Measurements from ENCODE around the gene HOXA5. TPM values are rescaled to one million over a fixed set of nuclear protein-coding genes. Genes with fewer than 3 reads are reported as not detected.

HOXA5 gene
- total and polyA plus RNA-seq, 2 donors, result 0.24 to 0.43 TPM

DNA sequence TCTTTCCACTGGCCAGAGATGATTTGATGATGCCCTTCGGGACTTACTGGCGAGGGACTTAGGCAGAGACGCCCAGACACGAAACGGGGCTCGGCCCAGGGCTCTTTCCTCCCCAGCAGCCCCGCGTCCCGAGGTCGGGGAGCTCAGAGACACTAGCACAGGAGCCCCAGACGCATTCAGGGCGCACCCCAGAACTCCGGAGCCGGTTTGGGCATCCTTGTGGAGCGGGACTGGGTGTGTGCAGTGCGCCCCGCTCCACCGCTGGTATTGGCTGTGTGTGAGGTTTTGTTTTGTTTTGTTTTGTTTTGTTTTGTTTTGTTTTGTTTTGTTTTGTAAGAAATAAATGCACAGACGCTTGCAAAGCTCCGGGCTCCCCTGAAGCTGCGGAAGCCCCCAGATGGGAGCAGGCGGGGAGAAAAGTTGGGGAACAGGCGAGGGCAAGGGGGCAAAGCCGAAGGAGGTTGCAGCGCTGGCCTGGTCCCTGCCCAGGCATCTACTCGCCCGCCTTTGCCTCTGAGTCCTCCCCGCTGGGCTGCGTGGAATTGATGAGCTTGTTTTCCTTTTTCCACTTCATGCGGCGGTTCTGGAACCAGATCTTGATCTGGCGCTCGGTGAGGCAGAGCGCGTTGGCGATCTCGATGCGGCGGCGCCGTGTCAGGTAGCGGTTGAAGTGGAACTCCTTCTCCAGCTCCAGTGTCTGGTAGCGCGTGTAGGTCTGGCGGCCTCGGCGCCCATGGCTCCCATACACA lies 1.9 kb upstream of the HOXA5 start:
- no peak for DNase-seq (ENCODE audit: low read depth in 6 of 9, low spot score in 9 of 9)
- Histone ChIP-seq H3K27me3 (ENCODE audit: control insufficient read depth in 2 of 2, insufficient read depth in 1 of 2, low read length in 1 of 2) (peaks cover 41 to 97% of the 10 kb centered on the region in 2 donors), H3K36me3 (ENCODE audit: control insufficient read depth in 2 of 2, insufficient read depth in 2 of 2, low read length in 1 of 2) (no peaks in the 10 kb centered on the region), H3K27ac (ENCODE audit: low read depth in 1 of 2, low read length in 1 of 2) (no peak overlapping the region), H3K9me3 (ENCODE audit: control insufficient read depth in 2 of 2, insufficient read depth in 1 of 2, low read length in 1 of 2) (peaks cover 2 to 30% of the 10 kb centered on the region in 2 donors), H3K4me1 (ENCODE audit: control insufficient read depth in 2 of 2, insufficient read depth in 2 of 2, low read length in 2 of 2) (peaks cover 6 to 18% of the 10 kb centered on the region in 2 donors), H3K4me3 (ENCODE audit: low read length in 2 of 2) (no peak overlapping the region)
- 91% methylated on average over 47 of the region's 47 CpGs for WGBS

GRCh38 chr7:27144781-27145164 lies 1.3 kb upstream of the HOXA5 start:
- Histone ChIP-seq H3K27ac (ENCODE audit: low read depth in 1 of 2, low read length in 1 of 2) (no peak overlapping the region), H3K9me3 (ENCODE audit: control insufficient read depth in 2 of 2, insufficient read depth in 1 of 2, low read length in 1 of 2) (peaks cover 2 to 29% of the 10 kb centered on the region in 2 donors), H3K4me3 (ENCODE audit: low read length in 2 of 2) (no peak overlapping the region), H3K4me1 (ENCODE audit: control insufficient read depth in 2 of 2, insufficient read depth in 2 of 2, low read length in 2 of 2) (peaks cover 6 to 15% of the 10 kb centered on the region in 2 donors), H3K27me3 (ENCODE audit: control insufficient read depth in 2 of 2, insufficient read depth in 1 of 2, low read length in 1 of 2) (peaks cover 37 to 96% of the 10 kb centered on the region in 2 donors), H3K36me3 (ENCODE audit: control insufficient read depth in 2 of 2, insufficient read depth in 2 of 2, low read length in 1 of 2) (no peaks in the 10 kb centered on the region)
- DNase-seq (ENCODE audit: low read depth in 6 of 9, low spot score in 9 of 9), result no peak
- WGBS, result 86% methylated on average over 31 of the region's 31 CpGs

DNA sequence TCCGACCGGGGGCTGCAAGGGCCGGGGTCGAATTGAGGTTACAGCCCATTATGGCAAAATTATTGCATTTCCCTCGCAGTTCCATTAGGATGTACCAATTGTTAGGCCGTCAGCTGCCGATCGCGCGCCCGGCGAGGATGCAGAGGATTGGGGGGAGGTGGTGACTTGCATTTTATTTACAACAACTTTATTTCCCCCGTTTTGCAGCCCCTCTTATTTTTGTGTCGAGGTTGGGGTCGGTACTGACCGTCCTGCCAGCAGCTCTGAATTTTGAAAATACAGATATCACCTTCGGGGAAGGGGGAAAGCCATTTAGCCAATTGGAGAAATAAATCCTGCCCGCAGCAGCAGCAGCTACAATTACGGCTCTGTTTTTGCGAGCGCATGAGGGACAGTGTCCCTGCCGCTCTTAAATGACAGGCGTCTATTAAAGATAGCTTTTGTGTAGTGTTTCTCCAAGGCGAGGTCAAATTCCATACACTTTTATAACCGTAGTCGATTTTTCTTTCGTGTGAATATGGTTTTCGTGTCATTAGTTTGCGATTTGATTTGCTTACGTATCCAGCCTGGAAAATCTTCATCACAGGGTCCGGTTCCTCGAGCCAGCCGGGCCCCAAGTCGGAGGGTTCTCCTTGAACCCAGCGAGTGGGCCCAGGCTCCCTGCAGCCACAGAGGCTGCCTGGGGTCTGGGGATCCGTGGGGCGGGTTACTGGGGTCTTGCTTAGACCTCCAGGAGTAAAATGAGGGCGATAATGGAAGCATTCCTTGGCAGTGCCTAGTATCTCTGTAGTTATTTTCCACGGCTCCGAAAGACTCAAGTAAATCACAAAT lies 684 bp upstream of the HOXA5 start:
- H3K27me3 ChIP-seq (ENCODE audit: control insufficient read depth in 2 of 2, insufficient read depth in 1 of 2, low read length in 1 of 2), result peaks cover 31 to 96% of the 10 kb centered on the region in 2 donors
- H3K27ac ChIP-seq (ENCODE audit: low read depth in 1 of 2, low read length in 1 of 2), result no peak overlapping the region
- DNase-seq (ENCODE audit: low read depth in 6 of 9, low spot score in 9 of 9), result no peak
- H3K4me1 ChIP-seq (ENCODE audit: control insufficient read depth in 2 of 2, insufficient read depth in 2 of 2, low read length in 2 of 2), result peaks cover 6 to 15% of the 10 kb centered on the region in 2 donors
- WGBS, result 90% methylated on average over 40 of the region's 40 CpGs
- H3K36me3 ChIP-seq (ENCODE audit: control insufficient read depth in 2 of 2, insufficient read depth in 2 of 2, low read length in 1 of 2), result no peaks in the 10 kb centered on the region
- peaks cover 2 to 29% of the 10 kb centered on the region in 2 donors for H3K9me3 ChIP-seq (ENCODE audit: control insufficient read depth in 2 of 2, insufficient read depth in 1 of 2, low read length in 1 of 2)
- H3K4me3 ChIP-seq (ENCODE audit: low read length in 2 of 2), result no peak overlapping the region

DNA sequence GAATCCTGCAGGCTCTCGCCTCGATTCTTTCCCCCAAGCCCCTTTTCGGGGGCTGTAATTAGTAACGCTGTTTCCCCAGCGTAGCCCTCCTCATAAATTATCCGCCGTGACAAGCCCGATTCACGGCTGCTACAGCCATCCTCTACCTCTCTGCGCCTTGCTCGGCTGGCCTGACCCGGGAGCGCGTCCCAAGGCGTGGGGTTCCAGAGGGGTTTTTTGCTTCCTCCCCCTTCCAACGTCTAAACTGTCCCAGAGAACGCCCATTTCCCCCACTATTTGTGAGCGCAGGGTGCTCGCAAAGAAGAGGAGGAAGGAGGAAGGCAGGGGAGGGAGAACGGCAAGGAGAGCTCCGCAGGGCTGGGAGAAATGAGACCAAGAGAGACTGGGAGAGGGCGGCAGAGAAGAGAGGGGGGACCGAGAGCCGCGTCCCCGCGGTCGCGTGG lies 880 bp downstream of the HOXA5 start:
- WGBS, result 82% methylated on average over 29 of the region's 29 CpGs
- peaks cover 21 to 95% of the 10 kb centered on the region in 2 donors for H3K27me3 ChIP-seq (ENCODE audit: control insufficient read depth in 2 of 2, insufficient read depth in 1 of 2, low read length in 1 of 2)
- H3K4me3 ChIP-seq (ENCODE audit: low read length in 2 of 2), result no peak overlapping the region
- DNase-seq (ENCODE audit: low read depth in 6 of 9, low spot score in 9 of 9), result no peak
- H3K9me3 ChIP-seq (ENCODE audit: control insufficient read depth in 2 of 2, insufficient read depth in 1 of 2, low read length in 1 of 2), result peaks cover 2 to 18% of the 10 kb centered on the region in 2 donors
- no peaks in the 10 kb centered on the region for H3K36me3 ChIP-seq (ENCODE audit: control insufficient read depth in 2 of 2, insufficient read depth in 2 of 2, low read length in 1 of 2)
- no peak overlapping the region for H3K27ac ChIP-seq (ENCODE audit: low read depth in 1 of 2, low read length in 1 of 2)
- peaks cover 0 to 5% of the 10 kb centered on the region in 2 donors for H3K4me1 ChIP-seq (ENCODE audit: control insufficient read depth in 2 of 2, insufficient read depth in 2 of 2, low read length in 2 of 2)

DNA sequence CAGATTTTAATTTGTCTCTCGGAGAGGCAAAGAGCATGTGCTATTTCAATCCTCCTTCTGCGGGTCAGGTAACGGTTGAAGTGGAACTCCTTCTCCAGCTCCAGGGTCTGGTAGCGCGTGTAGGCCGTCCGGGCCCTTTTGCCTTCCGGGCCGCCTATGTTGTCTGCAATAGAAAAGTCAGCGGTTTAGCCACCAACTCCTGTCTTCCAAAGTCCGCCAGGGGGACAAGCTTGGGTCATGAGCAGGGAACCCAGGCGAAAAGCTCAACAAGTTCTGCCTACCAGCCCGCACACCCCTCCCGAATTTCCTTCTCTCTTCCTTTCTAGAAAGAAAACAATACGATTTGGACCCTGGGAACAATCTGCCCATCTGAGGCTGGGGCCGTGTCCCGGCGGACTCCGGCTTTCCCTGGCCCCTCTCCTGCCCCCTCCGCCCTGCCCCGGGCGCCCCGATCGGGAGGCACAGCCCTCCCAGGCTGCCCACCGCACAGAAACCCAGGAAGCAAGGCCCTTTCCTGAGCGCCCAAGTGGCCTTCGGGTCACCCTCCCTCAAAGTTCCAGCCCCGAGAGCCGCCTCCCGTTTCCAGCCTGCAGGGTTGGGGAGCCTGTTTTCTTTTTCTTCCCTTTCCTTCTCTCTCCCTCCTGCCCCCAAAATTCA lies 1.4 kb downstream of the HOXA5 start:
- Histone ChIP-seq H3K4me1 (ENCODE audit: control insufficient read depth in 2 of 2, insufficient read depth in 2 of 2, low read length in 2 of 2) (no peaks in the 10 kb centered on the region), H3K27ac (ENCODE audit: low read depth in 1 of 2, low read length in 1 of 2) (no peak overlapping the region), H3K9me3 (ENCODE audit: control insufficient read depth in 2 of 2, insufficient read depth in 1 of 2, low read length in 1 of 2) (peaks cover 2 to 14% of the 10 kb centered on the region in 2 donors), H3K27me3 (ENCODE audit: control insufficient read depth in 2 of 2, insufficient read depth in 1 of 2, low read length in 1 of 2) (peaks cover 19 to 95% of the 10 kb centered on the region in 2 donors), H3K36me3 (ENCODE audit: control insufficient read depth in 2 of 2, insufficient read depth in 2 of 2, low read length in 1 of 2) (no peaks in the 10 kb centered on the region), H3K4me3 (ENCODE audit: low read length in 2 of 2) (no peak overlapping the region)
- WGBS, result 91% methylated on average over 30 of the region's 30 CpGs
- no peak for DNase-seq (ENCODE audit: low read depth in 6 of 9, low spot score in 9 of 9)

DNA sequence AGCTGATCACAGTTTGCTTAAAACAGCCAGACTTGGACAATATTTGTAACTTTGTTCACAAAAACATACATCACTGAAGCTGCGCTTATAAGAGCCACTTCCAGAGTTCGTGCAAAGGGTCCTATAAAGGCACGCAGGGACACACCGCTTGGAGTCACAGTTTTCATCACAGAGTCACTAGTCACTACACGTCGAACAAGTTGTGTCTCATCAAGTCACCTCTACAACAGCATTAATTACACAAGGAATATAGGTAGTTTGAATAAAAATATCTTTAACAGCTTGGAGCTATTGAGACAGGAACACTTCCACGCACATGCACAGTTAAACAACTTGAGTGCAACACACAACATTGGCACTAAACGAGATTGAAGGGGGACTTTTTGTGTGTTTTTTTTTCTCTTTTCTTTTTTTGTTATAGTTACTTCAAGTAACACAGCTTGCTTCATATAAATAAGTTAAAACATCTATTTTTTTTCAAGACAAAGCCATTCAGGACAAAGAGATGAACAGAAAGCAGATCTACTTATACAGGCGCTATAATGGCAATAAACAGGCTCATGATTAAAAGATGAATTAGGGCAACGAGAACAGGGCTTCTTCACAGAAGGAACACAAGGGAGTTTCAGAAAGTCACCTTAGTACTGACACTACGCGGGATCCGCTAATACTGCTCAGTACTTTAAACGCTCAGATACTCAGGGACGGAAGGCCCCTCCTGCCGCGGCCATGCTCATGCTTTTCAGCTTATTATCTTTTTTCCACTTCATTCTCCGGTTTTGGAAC lies 2.2 kb downstream of the HOXA5 start:
- H3K27ac ChIP-seq (ENCODE audit: low read depth in 1 of 2, low read length in 1 of 2), result no peak overlapping the region
- no peak overlapping the region for H3K4me3 ChIP-seq (ENCODE audit: low read length in 2 of 2)
- peaks cover 17 to 95% of the 10 kb centered on the region in 2 donors for H3K27me3 ChIP-seq (ENCODE audit: control insufficient read depth in 2 of 2, insufficient read depth in 1 of 2, low read length in 1 of 2)
- no peak for DNase-seq (ENCODE audit: low read depth in 6 of 9, low spot score in 9 of 9)
- H3K9me3 ChIP-seq (ENCODE audit: control insufficient read depth in 2 of 2, insufficient read depth in 1 of 2, low read length in 1 of 2), result peaks cover 2 to 8% of the 10 kb centered on the region in 2 donors
- 94% methylated on average over 18 of the region's 18 CpGs for WGBS
- H3K4me1 ChIP-seq (ENCODE audit: control insufficient read depth in 2 of 2, insufficient read depth in 2 of 2, low read length in 2 of 2), result peaks cover 0 to 2% of the 10 kb centered on the region in 2 donors
- no peaks in the 10 kb centered on the region for H3K36me3 ChIP-seq (ENCODE audit: control insufficient read depth in 2 of 2, insufficient read depth in 2 of 2, low read length in 1 of 2)

- DNase-seq (ENCODE audit: low read depth in 6 of 9, low spot score in 9 of 9), result no peak
- peaks cover 16 to 93% of the 10 kb centered on the region in 2 donors for H3K27me3 ChIP-seq (ENCODE audit: control insufficient read depth in 2 of 2, insufficient read depth in 1 of 2, low read length in 1 of 2)
- no peaks in the 10 kb centered on the region for H3K36me3 ChIP-seq (ENCODE audit: control insufficient read depth in 2 of 2, insufficient read depth in 2 of 2, low read length in 1 of 2)
- H3K4me1 ChIP-seq (ENCODE audit: control insufficient read depth in 2 of 2, insufficient read depth in 2 of 2, low read length in 2 of 2), result peaks cover 5 to 10% of the 10 kb centered on the region in 2 donors
- H3K9me3 ChIP-seq (ENCODE audit: control insufficient read depth in 2 of 2, insufficient read depth in 1 of 2, low read length in 1 of 2), result peaks cover 2 to 8% of the 10 kb centered on the region in 2 donors
- no peak overlapping the region for H3K27ac ChIP-seq (ENCODE audit: low read depth in 1 of 2, low read length in 1 of 2)
- 94% methylated on average over 15 of the region's 15 CpGs for WGBS
- H3K4me3 ChIP-seq (ENCODE audit: low read length in 2 of 2), result no peak overlapping the region
These were observed 3.2 kb downstream of the HOXA5 start for GRCh38 chr7:27140126-27140857.

Data from thymus (tissue), 11 donors.